HepG2 (cell line): ENCODE measurements around the gene HSD11B1L. TPM values are rescaled to one million over a fixed set of nuclear protein-coding genes. Genes with fewer than 3 reads are reported as not detected.

Experiments
- ATAC-seq: fragments of 200-7000 bp; cut with Tn5 transposase; 3 replicates; pipeline ENCODE4 v1.9.1; 2020; ENCODE audit warnings: mild to moderate bottlenecking, moderate library complexity
- BruUV-seq: library from RNA; stranded (reverse); fragments of 400-500 nt; replicated peaks from 2 replicates; lab custom pipeline; 2021; lab: Mats Ljungman, UMichigan
- CTCF ChIA-PET: fragments of 300-600 bp; formaldehyde crosslinking; extraction: SDS; loops from one replicate; lab custom pipeline; 2021; ENCODE audit warnings: low total read pairs, inconsistent platforms, low intra/inter-chr PET ratio; lab: Yijun Ruan, JAX
- POLR2A ChIA-PET: fragments of 350-600 bp; sonication (Branson Sonifier 250); formaldehyde crosslinking; loops from one replicate; lab custom pipeline; 2020; ENCODE audit warnings: antibody characterized with exemption, inconsistent platforms; lab: Yijun Ruan, JAX
- DNase-seq: peaks from one replicate; pipeline ENCODE4 v3.0.0-alpha.2; 2015; ENCODE audit warnings: low spot score
- FAIRE-seq: peaks from 3 replicates; lab custom pipeline; 2011; peaks lifted over from hg19 to GRCh38; lab: Jason Lieb, UNC
- H2AFZ ChIP-seq: one replicate; pipeline ENCODE4 v1.6.1; 2011; ENCODE audit warnings: low read length, inconsistent platforms
- H3K27ac ChIP-seq: fragments of 300-600 bp; 3 replicates; pipeline ENCODE4 v1.8.0; 2011; ENCODE audit warnings: mixed run types, mild to moderate bottlenecking, mixed read lengths, low read length, inconsistent platforms; ENCODE audit not compliant: insufficient read depth; ENCODE audit errors: extremely low read length
- H3K27me3 ChIP-seq, 2 experiments: fragments of 200-600 bp in 1 of 2; 2 replicates in 1 of 2; 3 replicates in 1 of 2; pipeline versions ENCODE4 v1.6.0 to v1.8.0; 2011; ENCODE audit warnings: low read length in 2 of 2, mild to moderate bottlenecking in 2 of 2, moderate library complexity in 2 of 2, inconsistent platforms in 1 of 2; ENCODE audit not compliant: insufficient read depth in 2 of 2, control insufficient read depth in 1 of 2
- H3K36me3 ChIP-seq, 2 experiments: fragments of 200-600 bp in 1 of 2; replicated peaks in 1 of 2; 2 replicates in 1 of 2; 3 replicates in 1 of 2; pipeline versions ENCODE4 v1.5.1 to v1.8.0; 2011; ENCODE audit warnings: low read length in 2 of 2, inconsistent platforms in 1 of 2; ENCODE audit not compliant: insufficient read depth in 2 of 2, control insufficient read depth in 1 of 2
- H3K4me1 ChIP-seq: 2 replicates; pipeline ENCODE4 v1.5.1; 2012; ENCODE audit warnings: low read length, inconsistent platforms; ENCODE audit not compliant: insufficient read depth
- H3K4me2 ChIP-seq: 2 replicates; pipeline ENCODE4 v1.6.0; 2011; ENCODE audit warnings: low read depth, low read length, inconsistent platforms
- H3K4me3 ChIP-seq, 3 experiments: fragments of 200-600 bp in 1 of 3; sonication (generic), shearing (Covaris generic) in 1 of 3; replicated peaks in 1 of 3; 2 replicates each; pipeline ENCODE4 v1.5.1; 2011 to 2016; ENCODE audit warnings: low read length in 3 of 3, inconsistent platforms in 2 of 3, low read depth in 2 of 3, mild to moderate bottlenecking in 2 of 3, control low read depth in 1 of 3, mixed read lengths in 1 of 3; ENCODE audit not compliant: insufficient read depth in 1 of 3
- H3K79me2 ChIP-seq: one replicate; pipeline ENCODE4 v1.6.1; 2011; ENCODE audit warnings: low read length, inconsistent platforms; ENCODE audit not compliant: insufficient read depth
- H3K9ac ChIP-seq: 2 replicates; pipeline ENCODE4 v1.6.0; 2011; ENCODE audit warnings: mild to moderate bottlenecking, low read depth, low read length, inconsistent platforms; ENCODE audit not compliant: insufficient read depth
- H3K9me3 ChIP-seq: 2 replicates; pipeline ENCODE4 v1.5.1; 2012; ENCODE audit warnings: mild to moderate bottlenecking, low read length
- H4K20me1 ChIP-seq: 2 replicates; pipeline ENCODE4 v1.6.0; 2011; ENCODE audit warnings: inconsistent platforms, mild to moderate bottlenecking, low read length, moderate library complexity; ENCODE audit not compliant: insufficient read depth
- BCL6 ChIP-seq: IDR thresholded peaks from 2 replicates; pipeline ENCODE4 v1.6.1; 2016; ENCODE audit warnings: missing genetic modification reagents, missing compliant biosample characterization
- HES4 ChIP-seq: sonication (generic); formaldehyde crosslinking; IDR thresholded peaks from 2 replicates; pipeline ENCODE4 v1.9.0; 2021; ENCODE audit warnings: mild to moderate bottlenecking, missing genetic modification reagents, borderline replicate concordance
- IKZF1 ChIP-seq: fragments of 450-650 bp; IDR thresholded peaks from 2 replicates; pipeline ENCODE4 v1.7.1; 2016
- RBM22 ChIP-seq: fragments of 200-400 bp; formaldehyde crosslinking; optimal IDR thresholded peaks from 2 replicates; pipeline ENCODE3; 2017; ENCODE audit warnings: mild to moderate bottlenecking, low read length, moderate library complexity
- SPEN ChIP-seq: sonication (generic); formaldehyde crosslinking; IDR thresholded peaks from 2 replicates; pipeline ENCODE4 v1.5.1; 2020; ENCODE audit warnings: low read depth, mild to moderate bottlenecking, missing genetic modification reagents
- SRSF9 ChIP-seq: fragments of 200-400 bp; formaldehyde crosslinking; IDR thresholded peaks from 2 replicates; pipeline ENCODE4 v1.6.1; 2018; ENCODE audit warnings: borderline replicate concordance, mild to moderate bottlenecking, low read depth, low read length; ENCODE audit not compliant: insufficient read depth, poor library complexity, severe bottlenecking
- TBX3 ChIP-seq: fragments of 450-650 bp; IDR thresholded peaks from 2 replicates; pipeline ENCODE4 v1.6.1; 2017; ENCODE audit warnings: antibody characterized with exemption, mild to moderate bottlenecking, inconsistent platforms, borderline replicate concordance
- ZBTB7A ChIP-seq: sonication (generic); formaldehyde crosslinking; IDR thresholded peaks from 2 replicates; pipeline ENCODE4 v1.8.0; 2022; ENCODE audit warnings: mild to moderate bottlenecking, missing genetic modification reagents
- ZEB1 ChIP-seq: IDR thresholded peaks from 2 replicates; pipeline ENCODE4 v1.6.1; 2012; ENCODE audit warnings: mild to moderate bottlenecking, low read depth, inconsistent platforms; ENCODE audit not compliant: insufficient replicate concordance
- ZNF101 ChIP-seq: sonication (generic); formaldehyde crosslinking; IDR thresholded peaks from 2 replicates; pipeline ENCODE4 v1.4.0; 2020; ENCODE audit warnings: mild to moderate bottlenecking, low read depth, missing genetic modification reagents, borderline replicate concordance
- ZNF251 ChIP-seq: sonication (generic); formaldehyde crosslinking; IDR thresholded peaks from 2 replicates; pipeline ENCODE4 v1.9.0; 2021; ENCODE audit warnings: mild to moderate bottlenecking, missing genetic modification reagents
- ZNF3 ChIP-seq: IDR thresholded peaks from 2 replicates; pipeline ENCODE4 v1.7.0; 2017; ENCODE audit warnings: inconsistent platforms
- ZNF468 ChIP-seq: sonication (generic); formaldehyde crosslinking; IDR thresholded peaks from 2 replicates; pipeline ENCODE4 v1.8.0; 2022; ENCODE audit warnings: mild to moderate bottlenecking, moderate library complexity, missing genetic modification reagents
- ZSCAN12 ChIP-seq: sonication (generic); formaldehyde crosslinking; IDR thresholded peaks from 2 replicates; pipeline ENCODE4 v1.9.0; 2021; ENCODE audit warnings: mild to moderate bottlenecking, missing genetic modification reagents
- ZZZ3 ChIP-seq: sonication (generic); formaldehyde crosslinking; IDR thresholded peaks from 2 replicates; pipeline ENCODE4 v1.4.0; 2020; ENCODE audit warnings: missing genetic modification reagents, mild to moderate bottlenecking, borderline replicate concordance
- WGBS: methylation state at CpG from one replicate; pipeline ENCODE4 v1.1.6; 2017; ENCODE audit warnings: low lambda C conversion rate; 5-methylcytosine and 5-hydroxymethylcytosine counted together
- in situ Hi-C: cut with HindIII; loops from 2 replicates; pipeline ENCODE4 v1.10.0; 2017; ENCODE audit warnings: low pct_unique_long_range_greater_than_20kb; ENCODE audit not compliant: extremely low pct_ligation_motif_present
- intact Hi-C: fragments of 100-400 bp; cut with micrococcal nuclease; formaldehyde crosslinking; loops from one replicate; pipeline ENCODE4 v1.10.0; 2022; ENCODE audit not compliant: unreplicated experiment
- polyA plus RNA-seq, 8 experiments: library from polyadenylated mRNA; depleted of rRNA in 3 of 8; stranded (reverse) in 7 of 8; unstranded in 1 of 8; fragments of >200 nt; fragmentation: Illumina TruSeq in 4 of 8; extraction: Trizol in 4 of 8; gene quantifications; 2 replicates each; pipeline versions ENCODE4 v1.2.1 to v1.2.3, GENCODE V29; 2011 to 2016; ENCODE audit warnings: low read depth in 4 of 8, missing spikeins in 1 of 8, mixed read lengths in 1 of 8; ENCODE audit not compliant: insufficient read depth in 1 of 8
- total RNA-seq, 5 experiments: library from RNA; depleted of rRNA; stranded (reverse); fragments of >200 nt; fragmentation: Illumina TruSeq; extraction: Trizol; gene quantifications; 2 replicates each; pipeline ENCODE4 v1.2.3, GENCODE V29; 2016; ENCODE audit warnings: low read depth in 1 of 5
- TF ChIP-seq, protein P1 (sequence below): fragments of 450-650 bp; IDR thresholded peaks from 2 replicates; pipeline ENCODE4 v1.6.1; 2017
- TF ChIP-seq, protein P2 (sequence below): sonication (generic); formaldehyde crosslinking; conservative IDR thresholded peaks from 2 replicates; pipeline ENCODE4 v1.4.0; 2020; ENCODE audit warnings: missing genetic modification reagents

The HSD11B1L gene
- total and polyA plus RNA-seq, 2 of the 13 experiments (the other 11 are each of a cell fraction or from before 2014, with no cell fraction given), result 2.8 to 3.9 TPM

DNA sequence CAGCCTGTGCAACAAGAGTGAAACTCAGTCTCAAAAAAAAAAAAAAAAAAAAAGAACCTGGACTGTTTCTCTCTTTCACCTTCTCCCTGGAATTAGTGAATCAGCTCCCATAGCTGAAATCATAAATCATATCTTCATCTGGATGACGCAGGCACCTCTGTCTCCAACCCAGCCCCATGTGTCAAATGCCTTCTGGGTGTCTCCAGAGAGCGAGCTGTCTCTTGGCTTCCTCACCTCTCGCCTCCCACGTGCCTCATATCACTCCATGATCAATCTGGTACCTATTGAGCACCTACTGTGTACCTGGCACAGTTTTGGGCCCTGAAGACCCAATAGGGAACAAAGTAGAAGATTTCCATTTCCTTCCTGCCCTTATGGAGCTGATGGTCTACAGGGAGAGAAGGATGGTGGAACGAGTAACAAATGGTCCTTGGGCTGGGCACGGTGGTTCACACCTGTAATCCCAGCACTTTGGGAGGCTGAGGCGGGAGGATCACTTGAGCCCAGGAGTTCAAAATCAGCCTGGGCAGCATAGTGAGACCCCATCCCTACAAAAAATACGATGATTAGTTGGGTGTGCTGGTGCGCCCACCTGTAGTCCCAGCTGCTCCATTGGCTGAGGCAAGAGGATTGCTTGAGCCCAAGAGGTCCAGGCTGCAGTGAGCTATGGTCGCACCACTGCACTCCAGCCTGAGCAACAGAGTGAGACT, 2.5 kb downstream of the HSD11B1L start:
- 73% methylated on average over 10 of the region's 10 CpGs for WGBS
- Histone ChIP-seq H2AFZ (no peak overlapping the region), H3K9me3 (no peaks in the 10 kb centered on the region), H4K20me1 (no peaks in the 10 kb centered on the region), H3K9ac (no peak overlapping the region), H3K79me2 (peaks cover 7% of the 10 kb centered on the region), H3K4me2 (no peak overlapping the region), H3K36me3 (no peaks in the 10 kb centered on the region), H3K27ac (no peak overlapping the region), H3K27me3 (no peaks in the 10 kb centered on the region; a peak in 1 of 5 replicates), H3K4me3 (no peak overlapping the region), H3K4me1 (peaks cover 38% of the 10 kb centered on the region)
- BruUV-seq, result no TSS peak
- intact Hi-C loops, result no loop called here
- DNase-seq (no peak), ATAC-seq (no peak), FAIRE-seq (no peak)
- ChIA-PET POLR2A (interaction anchor here (1.8 kb wide), 1 partner anchor 61 kb away, joined by 5 read pairs; the partner anchor contains the start of genes SAFB and SAFB2), CTCF (no interaction called here)
- TF ChIP-seq ZNF3 (CRISPR knock-in tag) (no peak), ZZZ3 (CRISPR knock-in tag) (no peak), TBX3 (no peak), IKZF1 (no peak), BCL6 (CRISPR knock-in tag) (no peak), ZNF101 (no peak), ZSCAN12 (CRISPR knock-in tag) (no peak), HES4 (CRISPR knock-in tag) (no peak), ZBTB7A (CRISPR knock-in tag) (no peak), ZEB1 (no peak), SPEN (CRISPR knock-in tag) (no peak), ZNF468 (no peak), RBM22 (no peak), ZNF251 (CRISPR knock-in tag) (no peak), SRSF9 (no peak)
- TF ChIP-seq, protein P1, sequence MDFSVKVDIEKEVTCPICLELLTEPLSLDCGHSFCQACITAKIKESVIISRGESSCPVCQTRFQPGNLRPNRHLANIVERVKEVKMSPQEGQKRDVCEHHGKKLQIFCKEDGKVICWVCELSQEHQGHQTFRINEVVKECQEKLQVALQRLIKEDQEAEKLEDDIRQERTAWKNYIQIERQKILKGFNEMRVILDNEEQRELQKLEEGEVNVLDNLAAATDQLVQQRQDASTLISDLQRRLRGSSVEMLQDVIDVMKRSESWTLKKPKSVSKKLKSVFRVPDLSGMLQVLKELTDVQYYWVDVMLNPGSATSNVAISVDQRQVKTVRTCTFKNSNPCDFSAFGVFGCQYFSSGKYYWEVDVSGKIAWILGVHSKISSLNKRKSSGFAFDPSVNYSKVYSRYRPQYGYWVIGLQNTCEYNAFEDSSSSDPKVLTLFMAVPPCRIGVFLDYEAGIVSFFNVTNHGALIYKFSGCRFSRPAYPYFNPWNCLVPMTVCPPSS, result no peak
- TF ChIP-seq, protein P2, sequence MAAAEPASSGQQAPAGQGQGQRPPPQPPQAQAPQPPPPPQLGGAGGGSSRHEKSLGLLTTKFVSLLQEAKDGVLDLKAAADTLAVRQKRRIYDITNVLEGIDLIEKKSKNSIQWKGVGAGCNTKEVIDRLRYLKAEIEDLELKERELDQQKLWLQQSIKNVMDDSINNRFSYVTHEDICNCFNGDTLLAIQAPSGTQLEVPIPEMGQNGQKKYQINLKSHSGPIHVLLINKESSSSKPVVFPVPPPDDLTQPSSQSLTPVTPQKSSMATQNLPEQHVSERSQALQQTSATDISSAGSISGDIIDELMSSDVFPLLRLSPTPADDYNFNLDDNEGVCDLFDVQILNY, result no peak
- in situ Hi-C loops, result no loop called here
